ENCODE results near the gene SLIT2.

DNA sequence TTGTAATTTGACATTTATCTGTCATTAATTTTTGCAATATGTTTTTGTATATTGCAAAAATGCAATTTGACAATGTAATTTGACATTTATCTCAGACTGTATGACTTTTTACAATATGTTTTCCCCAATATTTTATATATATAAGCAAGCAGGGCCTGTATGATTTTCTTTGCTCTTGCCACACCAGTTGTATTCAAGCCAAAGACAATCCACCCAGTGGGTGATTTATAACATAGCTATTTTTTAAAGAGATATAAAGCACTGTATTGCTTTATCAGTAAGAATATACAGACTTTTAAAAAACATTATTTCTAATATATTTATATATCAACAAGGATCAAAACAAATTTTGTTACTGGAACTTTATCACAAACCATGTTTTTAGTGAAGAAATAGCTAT is 47.3 kb downstream of the SLIT2 start:
- no peak for TF ChIP-seq GATA2 (IDR thresholded peaks at IDR 0.05; ENCODE audit: low read depth, low read length)
- no peak for TF ChIP-seq GATA3 (IDR thresholded peaks at IDR 0.05; ENCODE audit: low read depth, low read length)

Measured in SH-SY5Y (cell line).